ENCODE measurements around the gene APC2.

APC2 gene

DNA sequence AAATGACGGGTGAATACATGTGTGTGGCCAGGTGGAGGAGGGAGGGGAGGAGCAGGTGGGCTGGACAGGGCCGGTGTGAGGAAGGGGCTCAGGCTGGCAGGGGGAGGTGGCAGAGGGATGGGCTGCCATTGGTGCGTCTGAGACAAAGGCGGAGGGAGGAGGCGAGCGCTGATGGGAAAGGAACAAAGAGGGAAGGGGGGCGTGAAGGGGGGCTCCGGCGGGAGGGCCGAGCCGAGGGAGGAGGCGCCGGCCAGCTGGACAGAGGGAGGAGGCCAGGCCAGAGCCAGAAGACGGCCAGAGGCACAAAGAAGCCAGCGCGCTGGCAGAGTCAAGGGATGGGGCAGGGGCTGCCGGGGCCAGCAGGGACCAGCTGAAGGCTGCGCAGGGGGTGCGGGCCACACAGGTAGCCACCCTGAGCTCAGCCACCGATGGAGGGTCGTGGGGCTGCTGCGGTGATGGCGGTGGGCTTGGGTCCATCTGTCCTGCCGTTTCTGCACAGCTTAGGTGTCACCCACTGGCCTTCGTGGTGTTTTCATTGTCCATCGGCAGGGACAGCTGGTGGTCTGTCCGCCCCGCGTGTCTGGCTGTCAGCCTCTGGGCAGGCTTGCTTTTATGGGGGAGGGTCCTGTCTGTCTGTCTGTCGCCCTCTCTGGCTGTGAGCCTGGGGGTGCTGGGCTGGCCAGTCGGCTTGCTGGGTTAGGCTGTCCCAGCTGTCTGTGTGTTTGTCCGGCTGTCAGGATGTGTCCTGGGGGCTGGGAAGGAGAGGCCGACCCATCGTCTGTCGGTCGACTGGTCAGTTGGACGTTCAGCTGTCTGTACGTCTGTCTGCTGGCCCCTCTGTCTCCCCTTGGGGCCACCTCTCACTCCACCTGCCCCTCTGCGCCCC lies 2.2 kb downstream of the APC2 start:
- no peak for DNase-seq

DNA sequence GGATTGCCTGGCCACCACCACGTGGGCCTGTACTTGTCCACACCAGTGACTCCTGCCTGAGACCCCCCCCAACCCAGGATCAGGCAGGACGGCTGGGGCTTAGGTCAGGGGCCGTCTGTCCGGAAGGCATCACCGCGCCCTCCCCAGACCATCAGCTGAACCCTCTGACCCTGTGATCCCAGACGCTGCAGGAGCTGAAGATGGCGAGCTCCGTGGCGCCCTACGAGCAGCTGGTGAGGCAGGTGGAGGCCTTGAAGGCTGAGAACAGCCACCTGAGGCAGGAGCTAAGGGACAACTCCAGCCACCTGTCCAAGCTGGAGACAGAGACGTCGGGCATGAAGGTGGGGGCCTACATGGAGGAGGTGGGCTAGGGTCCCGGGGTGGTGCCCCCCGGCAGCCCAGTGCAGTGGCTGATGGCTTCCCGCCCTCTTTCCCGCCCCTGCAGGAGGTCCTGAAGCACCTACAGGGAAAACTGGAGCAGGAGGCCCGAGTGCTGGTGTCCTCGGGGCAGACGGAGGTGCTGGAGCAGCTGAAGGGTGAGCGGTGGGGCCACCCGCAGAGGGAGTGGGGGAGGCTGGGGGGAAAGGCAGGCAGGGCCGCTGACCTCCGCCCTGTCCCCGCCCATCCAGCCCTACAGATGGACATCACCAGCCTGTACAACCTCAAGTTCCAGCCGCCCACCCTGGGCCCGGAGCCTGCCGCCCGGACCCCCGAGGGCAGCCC lies 3.0 kb downstream of the APC2 start:
- DNase-seq: no peak

DNA sequence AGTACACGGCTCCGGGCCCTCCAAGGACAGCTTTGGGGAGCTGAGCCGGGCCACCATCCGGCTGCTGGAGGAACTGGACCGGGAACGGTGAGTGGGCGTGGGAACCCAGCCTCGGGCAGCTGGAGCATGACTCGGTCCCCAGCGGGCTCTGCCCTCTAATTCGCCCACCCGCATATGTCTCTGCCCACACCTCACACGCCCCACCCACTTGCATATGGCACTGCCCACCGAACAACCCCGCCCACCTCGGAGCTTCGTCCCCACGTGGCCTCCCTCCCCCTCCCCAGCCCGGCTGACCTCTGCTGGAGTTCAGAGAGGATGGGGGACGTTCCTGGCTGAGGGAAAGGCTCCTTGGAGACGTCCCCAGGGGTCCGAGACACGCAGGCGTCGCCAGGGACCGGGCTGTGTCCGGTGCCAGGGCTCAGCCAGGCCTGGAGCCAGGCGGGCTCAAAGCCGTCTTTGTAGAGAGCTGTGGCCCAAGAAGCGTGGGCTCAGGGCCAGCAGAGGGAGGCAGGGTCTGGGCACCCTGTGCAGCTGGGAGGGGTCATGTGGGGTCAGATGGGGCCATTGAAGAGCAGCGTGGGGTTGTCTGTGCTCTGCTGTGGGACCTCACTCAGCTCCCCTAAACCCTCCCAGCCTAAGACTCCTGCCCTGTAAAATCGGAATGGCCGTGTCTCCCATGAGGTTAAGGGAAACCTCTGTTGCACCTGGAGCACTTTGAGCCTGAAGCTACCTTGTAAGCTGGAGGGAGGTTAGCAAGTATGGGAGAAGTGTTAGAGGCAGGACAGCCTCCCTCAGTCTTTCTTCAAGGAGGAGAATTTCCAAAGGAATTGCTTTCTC lies 3.8 kb downstream of the APC2 start:
- no peak for DNase-seq

DNA sequence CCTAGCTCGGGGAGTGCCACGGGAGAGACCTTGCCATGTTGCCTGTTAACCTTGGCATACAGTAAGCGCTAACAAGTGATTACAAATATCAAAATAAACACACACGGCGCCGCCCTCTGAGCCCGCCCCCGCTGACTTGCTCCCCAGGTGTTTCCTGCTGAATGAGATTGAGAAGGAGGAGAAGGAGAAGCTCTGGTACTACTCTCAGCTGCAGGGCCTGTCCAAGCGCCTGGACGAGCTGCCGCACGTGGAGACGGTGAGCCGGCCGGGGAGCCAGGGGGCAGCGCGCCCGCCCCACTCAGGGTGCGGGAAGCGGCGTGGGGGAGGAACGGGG lies 5.0 kb downstream of the APC2 start:
- DNase-seq: no peak

DNA sequence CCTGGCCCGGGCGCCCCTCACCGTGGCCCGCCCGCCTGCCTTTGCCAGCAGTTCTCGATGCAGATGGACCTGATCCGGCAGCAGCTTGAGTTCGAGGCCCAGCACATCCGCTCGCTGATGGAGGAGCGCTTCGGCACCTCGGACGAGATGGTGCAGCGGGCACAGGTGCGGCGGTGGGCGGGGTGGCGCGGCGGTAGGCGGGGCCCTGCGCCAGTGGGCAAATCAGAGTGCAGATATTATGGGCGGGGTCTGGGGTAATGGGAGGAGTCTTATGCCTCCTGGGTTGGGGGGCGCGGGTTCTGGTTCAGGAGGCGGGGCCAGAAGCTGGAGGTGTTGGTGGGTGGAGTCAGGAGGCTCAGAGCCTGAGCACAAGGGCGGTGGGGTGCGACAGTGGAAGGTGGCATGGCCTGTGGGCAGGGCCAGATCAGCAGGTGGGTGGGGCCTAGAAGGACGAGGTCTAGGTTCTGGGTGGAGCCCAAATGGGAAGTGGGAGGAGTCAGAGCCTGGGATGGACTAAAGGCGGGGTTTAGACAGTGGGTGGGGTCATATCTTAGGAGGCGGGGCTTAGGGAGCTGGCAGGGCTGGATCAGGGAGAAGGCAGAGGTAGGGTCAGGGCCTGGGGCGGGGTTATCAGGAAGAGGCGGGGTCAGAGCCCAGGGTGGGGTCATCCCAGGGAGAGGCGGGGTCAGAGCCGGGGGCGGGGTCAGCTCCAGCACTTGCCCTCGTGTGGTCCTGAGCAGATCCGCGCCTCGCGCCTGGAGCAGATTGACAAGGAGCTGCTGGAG lies 5.6 kb downstream of the APC2 start:
- no peak for DNase-seq

DNA sequence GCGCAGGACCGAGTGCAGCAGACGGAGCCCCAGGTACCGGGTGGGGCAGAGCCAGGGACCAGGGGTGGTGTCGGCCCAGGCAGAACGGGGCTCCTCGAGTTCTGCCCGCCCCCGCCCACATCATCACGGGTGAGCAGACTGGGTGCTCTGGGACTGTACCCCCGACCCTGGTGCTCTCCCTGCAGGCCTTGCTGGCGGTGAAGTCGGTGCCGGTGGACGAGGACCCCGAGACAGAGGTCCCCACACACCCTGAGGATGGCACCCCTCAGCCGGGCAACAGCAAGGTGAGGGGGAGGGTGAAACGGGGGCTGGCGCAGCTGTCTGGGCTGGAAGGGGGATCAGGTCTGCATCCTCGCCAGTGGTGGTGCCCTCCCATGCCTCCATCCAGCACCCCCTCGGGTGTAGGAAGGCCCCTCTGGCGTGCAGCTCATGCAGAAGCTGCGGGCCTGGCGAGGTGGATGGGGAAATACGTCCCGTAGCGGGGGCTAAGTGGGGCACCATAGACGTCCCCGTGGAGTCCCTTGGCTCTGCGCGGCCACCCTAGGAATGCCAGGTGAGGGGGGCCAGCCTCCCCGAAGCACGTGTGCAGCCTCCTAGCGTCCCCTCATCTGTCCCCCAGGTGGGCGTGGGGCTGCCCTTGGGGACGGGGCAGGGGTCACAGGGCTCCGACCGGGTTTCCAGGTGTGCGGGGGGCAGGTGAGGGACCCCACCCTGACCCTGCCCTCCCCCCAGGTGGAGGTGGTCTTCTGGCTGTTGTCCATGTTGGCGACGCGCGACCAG lies 6.4 kb downstream of the APC2 start:
- DNase-seq: no peak

DNA sequence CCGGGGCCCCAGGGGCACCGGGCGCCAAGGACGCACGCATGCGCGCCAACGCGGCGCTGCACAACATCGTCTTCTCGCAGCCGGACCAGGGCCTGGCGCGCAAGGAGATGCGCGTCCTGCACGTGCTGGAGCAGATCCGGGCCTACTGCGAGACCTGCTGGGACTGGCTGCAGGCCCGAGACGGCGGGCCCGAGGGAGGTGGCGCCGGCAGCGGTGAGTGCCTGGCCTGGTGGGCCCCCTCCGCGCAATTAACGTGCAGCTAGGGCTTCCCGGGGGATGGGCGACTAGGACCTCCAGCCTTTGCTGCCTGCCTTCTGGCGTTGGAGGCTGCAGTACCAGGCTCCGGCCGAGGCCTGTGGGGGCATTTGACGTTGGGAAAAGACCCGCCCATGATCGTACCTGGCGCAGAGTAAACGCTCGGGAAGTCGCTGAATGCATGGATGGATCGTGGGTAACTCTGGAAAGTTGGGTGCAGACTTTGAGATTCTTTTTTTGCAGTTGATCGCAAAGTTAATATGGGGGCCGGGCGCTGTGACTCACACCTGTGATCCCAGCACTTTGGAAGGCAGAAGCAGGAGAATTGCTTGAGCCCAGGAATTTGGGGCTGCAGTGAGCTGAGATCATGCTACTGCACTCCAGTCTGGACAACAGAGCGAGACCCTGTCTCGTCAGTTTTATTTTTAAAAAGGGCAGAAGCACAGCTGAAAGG lies 7.3 kb downstream of the APC2 start:
- no peak for DNase-seq

DNA sequence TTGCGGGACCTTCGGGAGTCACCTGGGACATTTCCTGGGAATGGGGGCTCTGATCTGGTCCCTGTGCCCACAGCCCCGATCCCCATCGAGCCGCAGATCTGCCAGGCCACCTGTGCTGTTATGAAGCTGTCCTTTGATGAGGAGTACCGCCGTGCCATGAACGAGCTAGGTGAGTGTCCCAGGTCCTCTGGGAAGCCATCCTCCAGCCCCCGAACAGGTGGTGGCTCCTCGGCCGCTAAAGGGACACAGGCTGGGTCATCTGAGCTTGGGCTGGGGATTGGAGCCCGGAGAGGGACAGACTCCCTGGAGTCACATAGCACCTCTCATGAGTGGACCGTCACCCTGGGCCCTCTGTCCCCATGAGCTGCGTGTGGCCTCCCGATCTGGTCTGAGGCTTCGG lies 8.0 kb downstream of the APC2 start:
- no peak for DNase-seq

DNA sequence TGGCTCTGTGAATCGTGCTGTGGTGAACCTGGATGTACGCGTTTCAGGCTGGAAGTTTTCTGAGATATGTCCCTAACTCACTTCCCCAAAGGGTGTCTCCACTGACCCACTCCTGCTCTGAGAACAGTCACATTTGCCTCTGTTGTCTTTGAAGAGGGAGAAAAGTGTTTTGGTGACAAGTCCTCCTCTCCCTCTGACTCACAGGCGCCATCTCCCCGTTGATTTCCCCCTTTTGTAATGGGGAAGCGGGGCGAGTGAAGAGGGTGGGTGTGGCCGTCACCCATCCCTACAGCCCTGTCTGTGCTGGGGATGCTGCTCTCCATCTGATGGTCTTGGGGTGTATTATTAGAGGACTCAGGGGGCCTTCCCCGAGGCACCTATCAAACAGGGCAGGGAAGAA lies 9.6 kb downstream of the APC2 start:
- DNase-seq: no peak

DNA sequence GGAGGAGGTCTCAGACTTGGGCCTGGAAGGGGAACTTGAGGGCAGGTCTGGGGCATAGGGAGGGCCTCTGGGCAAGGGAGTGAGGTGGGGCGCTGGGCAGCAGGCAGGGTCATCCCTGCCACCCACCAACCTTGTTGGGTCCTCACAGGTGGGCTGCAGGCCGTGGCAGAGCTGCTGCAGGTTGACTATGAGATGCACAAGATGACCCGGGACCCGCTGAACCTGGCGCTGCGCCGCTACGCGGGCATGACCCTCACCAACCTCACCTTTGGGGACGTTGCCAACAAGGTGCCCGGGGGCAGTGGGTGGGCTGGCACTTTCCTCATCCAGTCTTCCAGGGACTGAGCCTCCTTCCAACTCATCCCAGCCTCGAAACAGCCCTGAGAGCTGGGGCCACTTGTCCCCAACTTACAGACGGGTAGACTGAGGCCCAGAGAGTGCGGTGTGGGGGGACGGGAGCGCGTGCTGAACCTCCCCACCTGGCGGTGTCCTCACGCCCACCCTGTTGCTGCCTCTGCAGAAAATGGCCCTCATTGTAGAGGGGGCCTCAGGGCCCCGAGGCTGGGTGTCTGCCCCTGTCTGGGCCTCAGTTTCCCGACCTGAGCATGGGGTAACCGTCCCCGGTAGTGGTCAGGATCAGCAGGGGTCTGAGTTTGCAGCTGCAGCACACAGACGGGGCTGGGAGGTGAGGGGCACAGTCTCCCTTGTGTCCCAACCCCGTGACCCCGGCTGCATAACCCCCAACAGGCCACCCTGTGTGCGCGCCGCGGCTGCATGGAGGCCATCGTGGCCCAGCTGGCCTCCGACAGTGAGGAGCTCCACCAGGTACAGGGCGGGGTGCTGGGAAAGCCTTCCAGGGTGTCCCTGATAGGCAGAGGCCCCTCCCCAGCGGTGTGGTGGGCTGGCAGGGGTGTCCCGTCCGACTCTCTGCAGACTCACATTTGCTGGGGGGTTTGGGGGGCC lies 10.4 kb downstream of the APC2 start:
- no peak for DNase-seq

DNA sequence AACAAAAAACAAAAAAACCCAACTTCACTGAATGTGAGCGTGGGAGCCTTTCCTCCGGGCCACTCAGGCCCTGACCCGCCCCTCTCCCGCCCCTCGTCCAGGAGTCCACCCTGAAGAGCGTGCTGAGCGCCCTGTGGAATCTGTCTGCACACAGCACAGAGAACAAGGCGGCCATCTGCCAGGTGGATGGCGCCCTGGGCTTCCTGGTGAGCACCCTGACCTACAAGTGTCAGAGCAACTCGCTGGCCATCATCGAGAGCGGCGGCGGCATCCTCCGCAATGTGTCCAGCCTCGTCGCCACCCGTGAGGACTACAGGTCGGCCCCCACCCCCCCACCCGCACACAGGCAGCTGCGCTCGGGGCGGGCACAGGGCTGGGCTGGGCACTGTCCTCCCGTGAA lies 11.9 kb downstream of the APC2 start:
- DNase-seq: no peak

DNA sequence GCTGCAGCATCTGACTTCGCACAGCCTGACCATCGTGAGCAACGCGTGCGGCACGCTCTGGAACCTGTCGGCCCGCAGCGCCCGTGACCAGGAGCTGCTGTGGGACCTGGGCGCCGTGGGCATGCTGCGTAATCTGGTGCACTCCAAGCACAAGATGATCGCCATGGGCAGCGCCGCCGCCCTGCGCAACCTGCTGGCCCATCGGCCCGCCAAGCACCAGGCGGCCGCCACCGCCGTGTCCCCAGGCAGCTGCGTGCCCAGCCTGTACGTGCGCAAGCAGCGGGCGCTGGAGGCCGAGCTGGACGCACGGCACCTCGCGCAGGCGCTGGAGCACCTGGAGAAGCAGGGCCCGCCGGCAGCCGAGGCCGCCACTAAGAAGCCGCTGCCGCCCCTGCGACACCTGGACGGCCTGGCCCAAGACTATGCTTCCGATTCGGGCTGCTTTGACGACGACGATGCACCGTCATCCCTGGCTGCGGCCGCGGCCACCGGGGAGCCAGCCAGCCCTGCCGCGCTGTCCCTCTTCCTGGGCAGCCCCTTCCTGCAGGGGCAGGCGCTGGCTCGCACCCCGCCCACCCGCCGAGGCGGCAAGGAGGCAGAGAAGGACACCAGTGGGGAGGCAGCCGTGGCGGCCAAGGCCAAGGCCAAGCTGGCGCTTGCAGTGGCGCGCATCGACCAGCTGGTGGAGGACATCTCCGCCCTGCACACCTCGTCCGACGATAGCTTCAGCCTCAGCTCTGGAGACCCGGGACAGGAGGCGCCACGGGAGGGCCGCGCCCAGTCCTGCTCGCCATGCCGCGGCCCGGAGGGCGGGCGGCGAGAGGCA lies 15.5 kb downstream of the APC2 start:
- DNase-seq: no peak

DNA sequence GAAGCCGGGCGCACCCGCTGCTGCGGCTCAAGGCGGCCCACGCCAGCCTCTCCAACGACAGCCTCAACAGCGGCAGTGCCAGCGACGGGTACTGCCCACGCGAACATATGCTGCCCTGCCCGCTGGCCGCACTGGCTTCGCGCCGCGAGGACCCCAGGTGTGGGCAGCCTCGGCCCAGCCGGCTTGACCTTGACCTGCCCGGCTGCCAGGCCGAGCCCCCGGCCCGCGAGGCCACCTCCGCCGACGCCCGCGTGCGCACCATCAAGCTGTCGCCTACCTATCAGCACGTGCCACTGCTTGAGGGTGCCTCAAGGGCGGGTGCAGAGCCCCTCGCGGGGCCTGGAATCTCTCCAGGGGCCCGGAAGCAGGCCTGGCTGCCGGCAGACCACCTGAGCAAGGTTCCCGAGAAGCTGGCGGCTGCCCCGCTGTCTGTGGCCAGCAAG lies 16.1 kb downstream of the APC2 start:
- no peak for DNase-seq

DNA sequence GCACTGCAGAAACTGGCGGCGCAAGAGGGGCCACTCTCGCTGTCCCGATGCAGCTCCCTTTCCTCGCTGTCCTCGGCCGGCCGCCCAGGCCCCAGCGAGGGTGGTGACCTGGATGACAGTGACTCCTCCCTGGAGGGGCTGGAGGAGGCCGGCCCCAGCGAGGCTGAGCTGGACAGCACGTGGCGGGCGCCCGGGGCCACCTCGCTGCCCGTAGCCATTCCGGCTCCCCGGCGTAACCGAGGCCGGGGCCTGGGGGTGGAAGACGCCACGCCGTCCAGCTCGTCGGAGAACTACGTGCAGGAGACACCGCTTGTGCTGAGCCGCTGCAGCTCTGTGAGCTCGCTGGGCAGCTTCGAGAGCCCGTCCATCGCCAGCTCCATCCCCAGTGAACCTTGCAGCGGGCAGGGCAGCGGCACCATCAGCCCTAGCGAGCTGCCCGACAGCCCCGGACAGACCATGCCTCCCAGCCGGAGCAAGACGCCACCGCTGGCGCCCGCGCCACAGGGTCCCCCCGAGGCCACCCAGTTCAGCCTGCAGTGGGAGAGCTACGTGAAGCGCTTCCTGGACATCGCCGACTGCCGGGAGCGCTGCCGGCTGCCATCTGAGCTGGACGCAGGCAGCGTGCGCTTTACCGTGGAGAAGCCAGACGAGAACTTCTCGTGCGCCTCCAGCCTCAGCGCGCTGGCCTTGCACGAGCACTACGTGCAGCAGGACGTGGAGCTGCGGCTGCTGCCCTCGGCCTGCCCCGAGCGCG lies 16.7 kb downstream of the APC2 start:
- DNase-seq: no peak

DNA sequence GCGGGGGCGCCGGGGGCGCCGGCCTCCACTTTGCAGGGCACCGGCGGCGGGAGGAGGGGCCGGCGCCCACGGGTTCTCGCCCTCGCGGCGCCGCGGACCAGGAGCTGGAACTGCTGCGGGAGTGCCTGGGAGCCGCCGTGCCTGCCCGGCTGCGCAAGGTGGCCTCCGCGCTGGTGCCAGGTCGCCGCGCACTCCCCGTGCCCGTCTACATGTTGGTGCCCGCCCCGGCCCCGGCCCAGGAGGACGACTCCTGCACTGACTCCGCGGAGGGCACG lies 17.2 kb downstream of the APC2 start:
- no peak for DNase-seq

DNA sequence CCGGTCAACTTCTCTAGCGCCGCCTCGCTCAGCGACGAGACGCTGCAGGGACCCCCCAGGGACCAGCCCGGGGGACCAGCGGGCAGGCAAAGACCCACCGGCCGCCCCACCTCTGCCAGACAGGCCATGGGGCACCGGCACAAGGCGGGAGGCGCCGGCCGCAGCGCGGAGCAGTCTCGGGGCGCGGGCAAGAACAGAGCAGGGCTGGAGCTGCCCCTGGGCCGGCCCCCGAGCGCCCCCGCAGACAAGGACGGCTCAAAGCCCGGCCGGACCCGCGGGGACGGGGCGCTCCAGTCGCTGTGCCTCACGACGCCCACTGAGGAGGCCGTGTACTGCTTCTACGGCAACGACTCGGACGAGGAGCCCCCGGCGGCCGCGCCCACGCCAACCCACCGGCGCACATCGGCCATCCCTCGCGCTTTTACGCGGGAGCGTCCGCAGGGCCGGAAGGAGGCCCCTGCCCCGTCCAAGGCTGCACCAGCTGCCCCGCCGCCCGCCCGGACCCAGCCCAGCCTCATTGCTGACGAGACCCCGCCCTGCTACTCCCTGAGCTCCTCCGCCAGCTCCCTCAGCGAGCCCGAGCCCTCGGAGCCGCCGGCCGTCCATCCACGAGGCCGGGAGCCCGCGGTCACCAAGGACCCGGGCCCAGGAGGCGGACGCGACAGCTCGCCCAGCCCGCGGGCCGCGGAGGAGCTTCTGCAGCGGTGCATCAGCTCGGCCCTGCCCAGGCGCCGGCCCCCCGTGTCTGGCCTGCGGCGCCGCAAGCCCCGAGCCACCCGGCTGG lies 17.8 kb downstream of the APC2 start:
- DNase-seq: no peak

DNA sequence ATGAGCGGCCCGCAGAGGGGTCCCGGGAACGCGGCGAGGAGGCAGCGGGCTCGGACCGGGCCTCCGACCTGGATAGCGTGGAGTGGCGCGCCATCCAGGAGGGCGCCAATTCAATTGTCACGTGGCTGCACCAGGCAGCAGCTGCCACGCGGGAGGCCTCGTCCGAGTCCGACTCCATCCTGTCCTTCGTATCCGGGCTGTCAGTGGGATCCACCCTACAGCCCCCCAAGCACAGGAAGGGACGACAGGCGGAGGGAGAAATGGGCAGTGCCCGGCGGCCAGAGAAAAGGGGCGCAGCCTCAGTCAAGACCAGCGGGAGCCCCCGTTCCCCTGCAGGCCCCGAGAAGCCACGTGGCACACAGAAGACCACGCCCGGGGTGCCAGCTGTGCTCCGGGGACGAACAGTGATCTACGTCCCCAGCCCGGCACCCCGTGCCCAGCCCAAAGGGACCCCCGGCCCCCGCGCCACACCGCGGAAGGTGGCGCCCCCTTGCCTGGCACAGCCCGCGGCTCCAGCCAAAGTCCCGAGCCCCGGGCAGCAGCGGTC lies 18.4 kb downstream of the APC2 start:
- DNase-seq: no peak

Data from SIG-M5 (cell line).